Measurements from ENCODE around the gene EXOC2. TPM values are rescaled to one million over a fixed set of nuclear protein-coding genes. Genes with fewer than 3 reads are reported as not detected.

EXOC2 gene
- total and polyA plus RNA-seq, 2 of the 13 experiments (the other 11 are each of a cell fraction or from before 2014, with no cell fraction given) = 12.6 to 22.9 TPM

DNA sequence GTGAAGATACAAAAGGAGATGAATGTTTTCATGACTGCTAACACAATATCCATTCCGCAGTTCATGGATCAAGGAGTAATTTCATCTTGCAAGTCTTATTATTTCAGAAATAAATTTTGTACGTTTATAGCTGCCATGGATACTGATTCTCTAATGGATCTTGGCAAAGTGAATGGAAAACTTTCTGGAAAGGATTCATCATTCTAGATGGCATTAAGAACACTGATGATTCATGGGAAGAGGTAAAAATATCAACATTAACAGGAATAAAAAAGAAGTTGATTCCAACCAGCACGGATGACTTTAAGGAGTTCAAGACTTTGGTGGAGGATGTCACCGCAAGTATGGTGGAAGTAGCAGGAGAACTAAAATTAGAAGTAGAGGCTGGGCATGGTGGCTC lies 38.8 kb downstream of the EXOC2 start:
- Histone ChIP-seq H4K20me1 (ENCODE audit: insufficient read depth, low read length) (no peaks in the 10 kb centered on the region), H3K36me3 (replicated peaks in 1 of 2; ENCODE audit: control insufficient read depth in 1 of 2, insufficient read depth in 2 of 2, low read length in 2 of 2) (peaks cover 0 to 3% of the 10 kb centered on the region in 2 experiments; a peak in 2 of 5 replicates), H3K27ac (ENCODE audit: extremely low read length, insufficient read depth, low read length) (no peak overlapping the region), H2AFZ (ENCODE audit: low read length) (no peak overlapping the region), H3K9ac (ENCODE audit: insufficient read depth, low read depth, low read length) (no peak overlapping the region), H3K4me2 (ENCODE audit: low read depth, low read length) (no peak overlapping the region), H3K27me3 (ENCODE audit: control insufficient read depth in 1 of 2, insufficient read depth in 2 of 2, low read length in 2 of 2) (no peaks in the 10 kb centered on the region), H3K79me2 (ENCODE audit: insufficient read depth, low read length) (no peaks in the 10 kb centered on the region), H3K4me3 (replicated peaks in 1 of 3; ENCODE audit: insufficient read depth in 1 of 3, low read depth in 2 of 3, low read length in 3 of 3) (no peak overlapping the region), H3K4me1 (ENCODE audit: insufficient read depth, low read length) (peaks cover 8% of the 10 kb centered on the region; the same call in 1 of the 2 replicates), H3K9me3 (ENCODE audit: low read length) (no peaks in the 10 kb centered on the region)
- DNase-seq (ENCODE audit: low spot score) = no peak
- no peak for ATAC-seq
- TF ChIP-seq, protein P1, sequence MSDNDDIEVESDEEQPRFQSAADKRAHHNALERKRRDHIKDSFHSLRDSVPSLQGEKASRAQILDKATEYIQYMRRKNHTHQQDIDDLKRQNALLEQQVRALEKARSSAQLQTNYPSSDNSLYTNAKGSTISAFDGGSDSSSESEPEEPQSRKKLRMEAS (IDR thresholded peaks at IDR 0.05) = no peak
- TF ChIP-seq TGIF2 (CRISPR knock-in tag; IDR thresholded peaks at IDR 0.05) = no peak
- in situ Hi-C loops (cut with HindIII; ENCODE audit: extremely low pct_ligation_motif_present, low pct_unique_long_range_greater_than_20kb) (no loop called here), intact Hi-C loops (cut with micrococcal nuclease; ENCODE audit: unreplicated experiment) (no loop called here)
- no peak for FAIRE-seq
- CTCF ChIA-PET (ENCODE audit: low intra/inter-chr PET ratio, low total read pairs) = no interaction called here
- 97% methylated on average over 4 of the region's 4 CpGs for WGBS (ENCODE audit: low lambda C conversion rate)
- POLR2A ChIA-PET = no interaction called here
- BruUV-seq (replicated peaks) = no TSS peak

DNA sequence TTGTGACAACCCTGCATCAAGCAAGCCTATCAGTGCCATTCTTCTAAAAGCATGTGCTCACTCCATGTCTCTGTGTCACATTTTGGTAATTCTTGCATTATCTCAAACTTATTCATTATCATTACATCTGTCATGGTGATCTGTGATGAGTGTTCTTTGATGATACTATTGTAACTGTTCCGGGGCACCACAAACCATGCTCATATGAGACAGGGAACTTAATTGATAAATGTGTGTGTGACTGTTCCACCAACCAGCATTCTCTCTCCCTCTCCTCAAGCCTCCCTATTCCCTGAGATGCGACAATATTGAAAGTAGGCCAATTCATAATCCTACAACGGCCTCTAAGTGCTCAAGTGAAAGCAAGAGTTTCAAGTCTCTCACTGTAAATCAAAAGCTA lies 40.1 kb downstream of the EXOC2 start:
- no TSS peak for BruUV-seq (replicated peaks)
- no peak overlapping the region for H3K4me2 ChIP-seq (ENCODE audit: low read depth, low read length)
- no peaks in the 10 kb centered on the region for H3K79me2 ChIP-seq (ENCODE audit: insufficient read depth, low read length)
- no peaks in the 10 kb centered on the region for H3K9me3 ChIP-seq (ENCODE audit: low read length)
- POLR2A ChIA-PET = no interaction called here
- H3K9ac ChIP-seq (ENCODE audit: insufficient read depth, low read depth, low read length) = no peak overlapping the region
- no peaks in the 10 kb centered on the region for H3K27me3 ChIP-seq (ENCODE audit: control insufficient read depth in 1 of 2, insufficient read depth in 2 of 2, low read length in 2 of 2)
- CTCF ChIA-PET (ENCODE audit: low intra/inter-chr PET ratio, low total read pairs) = no interaction called here
- H3K4me1 ChIP-seq (ENCODE audit: insufficient read depth, low read length) = peaks cover 4% of the 10 kb centered on the region; the same call in 1 of the 2 replicates
- no peak for TF ChIP-seq ZBTB7B (CRISPR knock-in tag; IDR thresholded peaks at IDR 0.05)
- WGBS (ENCODE audit: low lambda C conversion rate) = 94% methylated on average over 3 of the region's 3 CpGs
- no peak for ATAC-seq
- H3K4me3 ChIP-seq (replicated peaks in 1 of 3; ENCODE audit: insufficient read depth in 1 of 3, low read depth in 2 of 3, low read length in 3 of 3) = no peak overlapping the region
- no peak for FAIRE-seq
- H3K27ac ChIP-seq (ENCODE audit: extremely low read length, insufficient read depth, low read length) = no peak overlapping the region
- intact Hi-C loops (cut with micrococcal nuclease; ENCODE audit: unreplicated experiment) (no loop called here), in situ Hi-C loops (cut with HindIII; ENCODE audit: extremely low pct_ligation_motif_present, low pct_unique_long_range_greater_than_20kb) (no loop called here)
- H2AFZ ChIP-seq (ENCODE audit: low read length) = no peak overlapping the region
- H4K20me1 ChIP-seq (ENCODE audit: insufficient read depth, low read length) = no peaks in the 10 kb centered on the region
- H3K36me3 ChIP-seq (replicated peaks in 1 of 2; ENCODE audit: control insufficient read depth in 1 of 2, insufficient read depth in 2 of 2, low read length in 2 of 2) = peaks cover 0 to 3% of the 10 kb centered on the region in 2 experiments; a peak in 2 of 5 replicates
- DNase-seq (ENCODE audit: low spot score) = no peak

Measured in HepG2 (cell line).